ENCODE measurements around the gene CDCA4. TPM values are rescaled to one million over a fixed set of nuclear protein-coding genes. Genes with fewer than 3 reads are reported as not detected.

CDCA4 gene
- total and polyA plus RNA-seq, 2 donors (not counting 3 experiments of a cell fraction or from before 2014, with no cell fraction given) = 29.9 to 44.5 TPM

GRCh38 chr14:105019861-105020814 is 745 bp downstream of the CDCA4 start:
- dilution Hi-C loops (cut with MboI; ENCODE audit: extremely low pct_ligation_motif_present, low sequenced_read_pairs) = no loop called here
- peak; percentile 62 for FAIRE-seq
- BruUV-seq (replicated peaks) = TSS peak; percentile 4

More at GRCh38 chr14:105019861-105020814, 745 bp downstream of the CDCA4 start:
- intact Hi-C loops (cut with micrococcal nuclease) = loop anchor here (2.0 kb wide), 1 partner anchor 47 kb away; no protein-coding TSS in a partner anchor
- H3K9me3 ChIP-seq (replicated peaks; ENCODE audit: control insufficient read depth, insufficient read depth, low read length) = peaks cover 2% of the 10 kb centered on the region
- peak; percentile 55 for DNase-seq (ENCODE audit: low read depth, low spot score)
- peaks cover 59% of the 10 kb centered on the region for H3K4me1 ChIP-seq (ENCODE audit: control insufficient read depth, extremely low read depth, insufficient read depth, low read length)
- peak overlapping the region; percentile 90 for H3K9ac ChIP-seq (replicated peaks; ENCODE audit: extremely low read depth, insufficient read depth, low read length)
- no peaks in the 10 kb centered on the region for H3K36me3 ChIP-seq (ENCODE audit: control insufficient read depth in 2 of 2, extremely low read depth in 1 of 2, insufficient read depth in 2 of 2, low read length in 2 of 2)
- peaks cover 58% of the 10 kb centered on the region for H3K79me2 ChIP-seq (ENCODE audit: control insufficient read depth, insufficient read depth, low read length)
- no peaks in the 10 kb centered on the region for H4K20me1 ChIP-seq (replicated peaks; ENCODE audit: control insufficient read depth, extremely low read depth, insufficient read depth, low read length)
- CTCF ChIA-PET = interaction anchor here (0.9 to 3.2 kb wide), 7 partner anchors 18 to 293 kb away, joined by 3 to 34 read pairs (median 3); partner anchors contain the start of gene CLBA1
- H3K4me3 ChIP-seq (replicated peaks in 1 of 3; ENCODE audit: insufficient read depth in 1 of 3, low read depth in 1 of 3, low read length in 3 of 3) = peak overlapping the region; percentile 68 to 96 (median 72)
- H3K27ac ChIP-seq (ENCODE audit: insufficient read depth, low read depth, low read length) = peak overlapping the region; percentile 69
- no peak for TF ChIP-seq POLR2A (IDR thresholded peaks at IDR 0.05; ENCODE audit: low read depth, low read length)
- TF ChIP-seq CTCF (IDR thresholded peaks at IDR 0.05; ENCODE audit: extremely low read depth in 1 of 2, insufficient read depth in 1 of 2, low read depth in 1 of 2, low read length in 2 of 2) = peak in 1 of 2 donors; percentile 20
- H3K9me1 ChIP-seq (replicated peaks; ENCODE audit: control insufficient read depth, extremely low read depth, insufficient read depth, low read length) = no peaks in the 10 kb centered on the region
- no peaks in the 10 kb centered on the region for H3K27me3 ChIP-seq (ENCODE audit: control insufficient read depth in 2 of 2, insufficient read depth in 2 of 2, low read length in 2 of 2)
- H3K4me2 ChIP-seq (ENCODE audit: insufficient read depth, low read length) = peak overlapping the region; percentile 98
- POLR2A ChIA-PET = interaction anchor here (1.1 kb wide), 1 partner anchor 48 kb away, joined by 7 read pairs; no protein-coding TSS in a partner anchor
- H2AFZ ChIP-seq (ENCODE audit: low read depth, low read length) = no peak overlapping the region
